Measurements from ENCODE around the gene MGAT4A.

MGAT4A gene

DNA sequence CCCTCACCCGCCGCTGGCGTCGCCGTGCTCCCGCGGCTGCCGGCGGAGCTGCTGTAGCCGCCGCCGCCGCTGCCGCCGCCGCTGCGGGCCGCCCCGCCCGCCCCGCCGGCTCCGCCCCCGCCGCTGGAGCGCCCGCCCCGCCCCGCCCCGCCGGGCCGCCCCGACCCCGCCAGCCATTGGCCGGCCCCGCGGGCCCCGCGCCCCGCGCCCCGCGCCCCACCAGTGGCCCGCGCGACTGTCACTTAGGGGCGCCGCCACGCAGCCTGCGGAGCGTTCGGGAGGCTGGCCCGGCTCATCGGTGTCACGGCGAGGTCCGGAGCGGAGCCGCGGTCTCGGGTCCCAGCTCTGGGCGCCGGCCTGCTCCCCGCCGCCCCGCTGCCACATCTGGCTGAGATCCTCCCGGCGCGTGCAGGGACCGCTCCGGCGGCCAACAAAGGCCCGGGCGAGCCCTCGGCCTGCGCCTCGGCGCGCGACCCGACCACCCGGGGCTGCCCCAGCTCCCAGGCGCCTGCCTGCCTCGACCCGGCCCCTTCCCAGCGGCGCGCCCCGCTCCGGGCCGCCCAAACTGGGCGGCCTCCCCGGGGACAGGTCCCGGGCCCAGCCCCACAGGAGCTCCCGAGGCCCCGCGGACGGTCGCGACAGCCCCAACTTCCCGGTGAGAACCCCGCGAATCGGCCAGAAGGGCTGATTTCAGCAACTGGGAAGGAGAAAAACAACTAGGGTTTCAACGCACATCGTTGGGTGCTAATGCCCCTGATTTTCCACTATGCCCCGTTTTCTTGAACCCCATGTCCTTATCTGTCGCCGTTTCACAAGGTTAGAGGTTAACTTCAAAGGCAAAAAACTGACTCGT lies at the start of gene MGAT4A:
Gene MGAT4A (minus strand): TSS at position 92 of the 853 bp plus-strand sequence. CDS start 4,800 bp downstream, outside the sequence.
- DNase-seq (ENCODE audit: low read depth): peak; percentile 2

DNA sequence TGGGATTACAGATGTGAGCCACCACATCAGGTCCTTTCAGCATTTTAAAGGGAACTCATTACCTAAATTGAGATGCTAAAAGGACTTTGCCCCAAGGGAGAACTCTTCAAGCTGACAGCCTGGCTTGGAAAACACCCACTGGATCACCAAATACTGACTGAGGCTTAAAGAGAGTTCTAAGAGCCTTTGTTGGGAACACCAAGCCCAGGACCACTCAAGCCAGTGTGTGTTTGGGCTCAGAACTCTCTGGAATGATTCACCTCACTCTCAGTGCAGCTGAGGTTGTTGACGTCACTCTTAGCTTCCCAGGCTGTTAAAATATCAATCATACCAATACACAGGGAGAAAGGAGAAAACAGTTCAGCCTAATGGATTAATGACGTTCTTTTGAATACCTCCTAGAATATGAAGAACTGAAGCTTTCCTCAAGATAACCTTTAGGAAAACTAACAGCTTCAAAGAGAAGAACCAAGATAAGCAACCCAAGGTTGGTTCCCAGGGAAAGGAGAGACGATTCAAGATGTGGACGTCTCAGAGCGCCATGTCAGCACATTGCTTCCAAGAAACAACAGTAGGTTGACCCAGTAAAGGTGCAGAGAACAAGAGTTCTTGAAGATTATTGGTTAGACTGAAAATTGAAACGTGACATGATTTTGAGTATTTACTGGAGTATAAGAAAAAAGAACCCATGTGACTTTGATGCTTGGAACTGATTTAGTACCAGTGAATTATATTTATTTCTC lies 48.0 kb upstream of the MGAT4A start:
- DNase-seq (ENCODE audit: low read depth): no peak

DNA sequence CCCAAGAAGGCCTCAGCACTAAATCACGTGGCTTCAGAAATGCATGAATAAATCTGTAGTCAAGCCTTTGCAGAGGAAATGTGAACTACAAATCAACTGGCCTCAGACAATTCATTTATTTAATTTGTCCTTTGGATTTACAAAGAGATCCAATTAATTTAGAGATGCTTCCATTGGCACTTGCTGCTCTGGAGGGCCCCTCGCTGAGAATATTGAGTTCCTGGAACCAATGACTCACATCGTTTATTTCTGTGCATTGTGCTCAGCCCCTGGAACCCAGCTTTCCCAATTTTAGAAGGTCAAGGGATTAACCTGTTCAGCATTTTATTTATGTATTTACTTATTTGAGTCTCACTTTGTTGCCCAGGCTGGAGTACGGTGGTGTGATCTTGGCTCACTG lies 47.2 kb upstream of the MGAT4A start:
- DNase-seq (ENCODE audit: low read depth): no peak

DNA sequence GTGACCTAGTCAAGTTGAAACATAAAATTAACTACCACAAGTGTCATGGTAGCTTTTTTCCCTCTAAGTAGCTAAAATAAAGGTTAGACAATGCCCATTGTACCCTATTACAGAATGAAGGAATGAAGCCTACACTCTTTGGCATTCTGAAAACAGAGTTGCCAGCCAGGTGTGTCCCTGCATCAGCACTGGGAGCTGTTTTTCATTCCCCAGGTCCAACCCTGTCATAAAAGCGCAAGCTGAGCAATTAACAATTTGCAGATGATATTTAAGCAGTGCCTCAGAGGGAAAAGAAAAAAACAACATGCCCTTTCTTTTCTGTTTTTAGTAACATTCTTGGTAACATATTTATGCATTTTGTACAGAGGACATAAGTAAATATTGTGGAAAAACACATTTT lies 46.8 kb upstream of the MGAT4A start:
- DNase-seq (ENCODE audit: low read depth): no peak

DNA sequence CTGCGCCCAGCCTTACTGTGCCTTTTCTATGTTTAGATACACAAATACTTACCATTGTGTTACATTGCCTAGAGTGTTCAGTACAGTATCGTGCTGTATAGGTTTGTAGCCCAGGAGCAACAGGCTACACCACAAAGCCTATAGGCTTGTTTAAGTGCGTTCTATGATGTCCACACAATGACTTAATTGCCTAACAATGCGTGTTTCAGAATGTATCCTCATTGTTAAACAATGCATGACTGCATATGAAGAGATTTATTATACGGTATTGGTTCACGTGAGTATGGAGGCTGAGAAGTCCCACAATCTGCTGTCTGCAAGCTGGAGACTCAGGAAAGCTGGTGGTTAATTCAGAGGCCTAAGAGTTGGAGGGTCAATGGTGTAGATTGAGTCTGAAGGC lies 46.1 kb upstream of the MGAT4A start:
- no peak for DNase-seq (ENCODE audit: low read depth)

DNA sequence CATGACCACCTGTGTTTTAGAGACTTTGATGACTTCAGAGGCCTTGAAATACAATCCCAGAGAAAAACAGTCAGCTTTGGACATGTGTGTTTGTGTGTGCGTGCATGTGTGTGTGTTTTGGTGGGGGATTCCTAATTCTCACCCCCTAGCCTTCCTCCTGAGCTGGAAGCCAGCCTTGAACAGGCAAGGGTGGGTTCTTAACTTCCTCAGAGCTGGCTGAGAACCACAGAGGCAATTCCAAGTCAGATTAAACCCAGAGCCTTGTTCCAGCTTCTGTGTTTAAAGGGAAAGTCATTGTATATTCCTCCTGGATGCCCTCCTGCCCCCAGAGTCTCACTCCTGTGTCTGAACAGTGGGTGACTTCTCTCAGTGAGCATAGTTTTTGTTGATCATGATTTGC lies 45.2 kb upstream of the MGAT4A start:
- no peak for DNase-seq (ENCODE audit: low read depth)

DNA sequence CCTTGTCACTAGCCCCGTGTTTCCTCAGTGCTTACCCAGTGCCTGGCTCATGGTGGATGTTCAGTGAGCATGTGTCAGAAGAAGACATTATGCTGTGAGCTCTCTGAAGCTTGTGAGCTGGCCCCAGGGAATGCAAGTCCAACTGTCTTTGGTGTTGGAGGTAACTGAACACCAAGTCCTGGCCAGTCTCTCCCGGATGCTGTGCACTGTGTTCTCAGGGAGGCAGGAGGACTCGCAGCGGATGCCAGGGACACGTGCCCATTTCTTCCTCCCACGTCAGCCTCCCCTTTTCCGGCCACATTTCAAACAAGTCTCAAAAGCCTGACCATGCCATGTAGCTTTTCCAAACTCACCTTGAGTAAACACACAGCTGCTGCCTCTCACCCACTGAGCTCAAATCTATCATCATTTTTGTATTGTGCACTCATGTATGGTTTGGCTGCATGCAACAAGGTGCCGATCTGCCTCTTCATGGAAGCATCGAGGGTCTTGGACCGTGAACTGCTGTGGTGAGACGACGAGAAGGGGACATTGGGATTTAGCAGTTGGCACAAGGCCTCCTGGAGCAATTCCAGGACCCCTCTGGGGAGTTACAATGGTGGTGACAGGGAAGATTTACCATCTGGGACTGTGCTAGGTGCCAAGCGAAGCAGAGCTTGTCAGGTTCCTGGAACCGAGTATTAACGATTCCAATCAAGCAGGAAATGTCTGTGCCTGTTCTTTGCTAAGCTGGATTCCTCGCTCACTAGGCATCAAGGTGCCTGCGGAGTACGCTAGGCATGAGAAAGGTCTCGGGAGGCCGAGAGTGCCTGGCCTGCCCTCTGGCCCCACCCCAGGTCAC lies 44.4 kb upstream of the MGAT4A start:
- no peak for DNase-seq (ENCODE audit: low read depth)

DNA sequence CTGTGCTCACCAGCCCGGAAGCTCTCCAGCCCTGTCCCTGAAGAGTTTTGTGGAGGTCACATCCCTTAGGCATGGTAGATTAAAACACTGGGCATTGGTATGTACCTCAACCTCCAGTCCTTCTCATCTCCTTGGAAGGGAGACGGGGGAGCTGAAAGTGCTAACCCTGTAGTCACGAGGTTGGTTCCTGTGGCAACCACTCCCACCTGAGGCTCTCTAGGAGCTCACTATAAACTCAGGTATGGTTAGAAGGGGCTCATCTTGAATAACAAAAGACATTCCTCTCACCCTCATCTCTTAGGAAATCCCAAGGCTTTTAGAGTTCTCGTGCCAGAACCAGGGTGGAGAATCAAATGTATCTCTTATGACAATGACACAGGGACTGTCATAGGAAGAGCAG lies 43.0 kb upstream of the MGAT4A start:
- no peak for DNase-seq (ENCODE audit: low read depth)

DNA sequence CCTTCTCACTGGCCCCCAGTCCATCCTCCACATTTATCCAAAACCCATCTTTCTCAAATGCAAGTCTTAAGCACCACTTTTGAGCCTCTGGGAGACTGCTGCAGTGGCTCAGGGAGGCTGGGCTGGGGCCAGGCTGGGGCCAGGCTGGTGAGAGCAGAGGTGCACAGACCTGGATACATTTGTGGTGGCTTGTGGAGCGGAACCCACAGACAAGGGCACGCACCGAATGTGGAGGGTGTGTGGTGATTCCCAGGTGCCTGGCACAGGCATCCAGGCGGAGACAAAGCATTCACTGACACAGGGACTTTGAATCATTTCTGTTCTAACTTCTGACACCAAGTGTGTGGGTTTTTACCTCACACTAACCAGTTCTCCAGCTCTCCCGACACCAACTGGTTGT lies 42.2 kb upstream of the MGAT4A start:
- no peak for DNase-seq (ENCODE audit: low read depth)

DNA sequence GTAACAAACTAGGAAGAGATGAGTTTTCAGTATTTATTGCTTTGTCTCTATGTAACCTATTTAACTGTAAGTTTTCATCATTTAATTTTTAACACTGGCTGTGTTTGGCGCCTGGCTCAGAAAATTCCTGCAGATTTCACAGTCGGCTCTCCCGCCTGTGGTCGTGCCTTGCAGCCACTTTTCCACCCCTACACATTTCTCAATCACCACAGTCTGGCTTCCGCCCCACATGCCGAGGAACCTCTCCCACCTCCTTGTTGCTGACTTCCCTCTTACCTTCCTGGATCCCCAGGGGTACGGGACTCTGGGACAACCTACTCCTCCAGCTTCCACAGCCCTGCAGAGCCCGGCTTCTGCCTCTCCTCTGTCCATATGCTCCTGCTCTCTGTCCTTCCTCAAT lies 41.6 kb upstream of the MGAT4A start:
- no peak for DNase-seq (ENCODE audit: low read depth)

DNA sequence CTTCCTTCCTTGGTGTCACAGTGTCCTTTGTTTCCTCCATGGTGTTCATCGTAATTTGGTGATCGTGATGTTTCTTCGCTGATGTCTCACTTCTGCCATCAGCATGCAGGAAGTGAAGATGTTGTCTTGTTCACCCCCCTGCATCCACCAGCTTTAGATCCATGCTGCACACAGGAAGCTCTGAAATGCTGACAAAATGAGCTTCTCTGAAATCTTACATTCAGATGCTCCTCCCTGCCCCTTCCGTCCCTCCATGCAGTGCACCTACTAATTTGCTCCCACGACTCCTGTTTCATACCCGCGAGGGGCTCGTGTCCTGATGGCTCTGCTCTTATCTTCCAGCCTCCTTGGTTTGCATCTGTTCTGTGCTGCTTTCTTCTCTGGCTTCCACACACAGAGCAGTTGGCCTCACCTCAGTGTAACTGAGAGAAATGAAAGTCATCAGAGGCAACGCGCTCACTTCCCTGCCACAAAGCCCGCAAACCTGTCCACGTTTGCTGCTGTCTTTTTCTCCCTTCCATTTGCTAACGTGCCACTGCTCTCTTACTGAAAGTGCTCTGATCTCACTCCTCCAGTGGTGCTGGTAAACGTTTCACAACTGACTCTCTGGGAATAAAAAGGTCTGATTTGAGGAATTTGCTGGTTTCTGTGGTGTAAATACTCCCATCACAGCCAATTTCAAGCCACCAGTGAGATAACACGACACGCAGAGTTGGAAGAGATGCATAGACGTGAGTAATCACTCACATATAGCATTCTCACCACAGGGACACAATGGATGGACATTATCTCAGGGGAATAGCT lies 41.0 kb upstream of the MGAT4A start:
- no peak for DNase-seq (ENCODE audit: low read depth)

DNA sequence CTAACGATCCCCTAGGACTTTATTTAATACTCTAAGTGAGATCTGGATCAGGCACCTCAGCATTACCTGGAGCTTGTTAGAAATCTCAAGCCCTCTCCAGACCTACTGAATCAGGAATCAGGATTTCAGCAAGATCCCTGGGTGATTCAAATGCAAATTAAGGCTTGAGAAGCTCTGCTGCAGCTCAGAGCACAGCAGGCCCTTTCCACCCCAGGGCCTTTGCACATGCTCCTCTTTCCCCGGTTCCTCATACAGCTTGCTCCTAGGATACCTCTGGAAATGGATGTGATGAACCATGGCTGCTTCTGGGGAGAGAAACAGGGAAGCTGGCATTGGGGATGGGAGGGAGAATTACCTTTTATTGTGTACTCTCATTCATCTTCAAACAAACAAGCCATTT lies 40.3 kb upstream of the MGAT4A start:
- no peak for DNase-seq (ENCODE audit: low read depth)

DNA sequence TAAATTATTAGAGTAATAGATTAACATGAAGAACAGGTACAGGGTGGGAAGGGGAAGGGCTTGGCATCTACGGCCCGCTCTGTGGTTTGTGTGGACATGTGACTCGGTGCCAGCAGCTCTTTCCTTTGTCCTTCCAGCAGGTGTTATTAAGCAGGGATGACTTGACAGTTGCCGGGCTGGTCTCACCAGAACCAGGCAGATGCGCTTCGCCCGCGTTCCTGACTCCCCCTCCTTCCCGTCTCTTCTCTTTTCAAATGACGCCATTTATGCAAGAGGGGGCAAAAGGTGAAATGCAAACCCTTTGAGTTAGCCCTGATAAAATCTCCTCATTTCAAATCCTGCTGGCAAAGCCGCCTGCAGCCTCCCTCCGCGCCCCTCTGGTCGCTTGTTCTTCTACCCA lies 38.9 kb upstream of the MGAT4A start:
- no peak for DNase-seq (ENCODE audit: low read depth)

DNA sequence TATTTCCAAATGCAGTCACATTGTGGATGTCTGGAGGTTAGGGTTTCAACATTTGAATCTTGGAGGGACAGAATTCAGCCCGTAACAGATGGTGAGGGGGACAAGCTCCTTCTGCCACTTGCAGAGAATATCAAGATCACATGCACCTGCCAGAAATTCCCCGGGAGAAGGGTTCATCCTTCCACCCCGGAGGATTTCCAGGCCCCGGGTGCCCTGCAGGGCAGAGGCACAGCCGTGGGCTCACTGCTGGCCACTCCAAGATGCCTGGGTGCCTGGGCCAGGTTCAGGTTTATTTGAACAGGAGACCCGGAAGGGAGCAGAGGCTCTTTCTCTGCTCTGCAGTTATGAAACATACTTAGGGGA lies 38.2 kb upstream of the MGAT4A start:
- DNase-seq (ENCODE audit: low read depth): no peak

DNA sequence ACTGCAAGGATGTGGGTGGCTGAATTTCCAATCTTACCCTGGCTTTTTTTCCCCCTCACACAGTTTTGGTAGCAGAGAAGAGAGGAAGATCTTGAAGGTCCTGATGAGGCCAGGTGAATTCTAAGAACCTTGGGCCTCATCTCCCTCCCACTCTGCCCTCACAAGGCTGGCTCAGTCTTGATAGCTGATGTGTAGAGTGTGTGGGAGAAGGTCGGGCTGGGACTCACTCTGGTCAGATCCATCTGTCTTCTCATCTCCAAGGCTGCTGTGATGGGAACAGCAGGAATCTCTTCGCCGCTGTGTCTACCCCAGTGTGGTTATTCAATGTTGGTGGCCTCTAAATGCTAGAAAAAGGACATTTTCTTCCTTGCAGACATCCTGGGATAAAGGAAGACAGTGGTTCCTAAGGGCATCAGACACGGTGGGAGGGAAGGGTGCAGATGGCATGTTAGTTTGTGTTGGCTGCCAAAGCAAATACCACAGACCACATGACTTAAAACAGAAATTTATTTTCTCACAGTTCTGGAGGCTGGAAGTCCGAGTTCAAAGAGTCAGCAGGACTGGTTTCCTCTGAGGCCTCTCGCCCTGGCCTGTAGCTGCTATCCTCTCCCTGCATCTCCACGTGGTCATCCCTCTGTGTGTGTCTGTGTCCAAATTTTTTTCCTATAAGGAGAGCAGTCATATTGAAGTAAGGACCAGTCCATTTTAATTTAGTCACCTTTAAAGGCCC lies 37.6 kb upstream of the MGAT4A start:
- no peak for DNase-seq (ENCODE audit: low read depth)

DNA sequence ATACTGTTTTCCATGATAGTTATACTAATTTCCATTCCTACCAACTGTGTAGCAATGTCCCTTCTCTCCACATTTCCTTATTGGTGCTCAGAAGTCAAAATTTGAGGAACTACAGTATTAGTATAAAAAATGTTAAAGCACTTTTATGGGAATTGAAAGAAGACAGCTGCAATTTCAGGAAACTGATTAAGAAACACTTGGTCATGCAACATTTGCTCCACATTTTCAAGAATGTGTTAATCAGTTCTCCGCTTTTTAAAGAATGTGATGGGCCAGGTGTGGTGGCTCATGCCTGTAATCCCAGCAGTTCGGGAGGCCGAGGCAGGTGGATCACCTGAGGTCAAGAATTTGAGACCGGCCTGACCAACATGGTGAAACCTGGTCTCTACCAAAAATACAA lies 33.6 kb upstream of the MGAT4A start:
- DNase-seq (ENCODE audit: low read depth): no peak

DNA sequence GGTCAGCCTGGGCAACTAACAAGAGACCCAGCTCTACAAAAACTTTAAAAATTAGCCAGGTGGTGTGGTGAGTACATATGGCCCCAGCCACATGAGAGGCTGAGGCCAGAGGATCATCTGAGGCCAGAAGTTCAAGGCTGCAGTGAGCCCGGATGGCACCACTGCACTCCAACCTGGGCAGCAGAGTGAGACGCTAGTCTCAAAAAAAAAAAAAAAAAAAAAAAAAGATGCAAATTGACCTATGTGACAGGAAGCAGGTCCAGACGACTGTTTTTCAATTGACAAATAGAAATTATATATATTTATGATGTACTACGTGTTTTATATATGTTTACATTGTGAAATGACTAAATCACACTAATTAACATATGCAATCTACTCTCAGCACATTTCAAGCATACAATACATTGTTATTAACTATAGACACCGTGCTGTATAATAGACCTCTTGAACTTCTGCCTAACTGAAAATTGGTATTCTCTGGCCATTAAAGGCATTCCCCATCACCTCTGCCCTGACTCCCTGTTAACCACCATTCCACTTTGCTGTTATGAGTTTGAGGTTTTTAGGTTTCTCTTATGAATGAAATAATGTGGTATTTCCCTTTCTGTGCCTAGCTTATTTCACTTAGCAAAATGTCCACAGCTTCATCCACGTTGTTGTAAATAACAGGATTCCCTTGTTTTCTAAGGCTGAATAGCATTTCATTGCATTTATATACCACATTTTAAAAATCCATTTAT lies 32.4 kb upstream of the MGAT4A start:
- DNase-seq (ENCODE audit: low read depth): no peak

DNA sequence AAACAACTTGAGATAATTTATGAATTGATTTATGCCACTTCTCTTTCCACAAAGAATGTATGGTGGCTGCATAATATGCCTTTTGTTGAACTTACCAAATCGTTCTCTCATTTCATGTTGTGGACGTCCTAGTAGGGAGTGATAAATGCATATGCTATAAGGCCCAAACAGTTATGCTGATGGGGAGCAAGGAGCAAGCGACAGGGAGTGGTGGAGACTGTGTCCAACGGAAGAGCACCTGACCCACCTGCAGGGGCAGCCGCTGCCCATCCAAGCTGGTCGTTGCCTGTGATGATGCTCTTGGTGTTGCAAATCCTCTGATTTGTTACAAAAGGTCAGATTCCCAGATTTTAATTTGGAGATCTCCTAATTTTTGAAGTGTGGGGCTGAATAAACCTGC lies 31.0 kb upstream of the MGAT4A start:
- DNase-seq (ENCODE audit: low read depth): no peak

DNA sequence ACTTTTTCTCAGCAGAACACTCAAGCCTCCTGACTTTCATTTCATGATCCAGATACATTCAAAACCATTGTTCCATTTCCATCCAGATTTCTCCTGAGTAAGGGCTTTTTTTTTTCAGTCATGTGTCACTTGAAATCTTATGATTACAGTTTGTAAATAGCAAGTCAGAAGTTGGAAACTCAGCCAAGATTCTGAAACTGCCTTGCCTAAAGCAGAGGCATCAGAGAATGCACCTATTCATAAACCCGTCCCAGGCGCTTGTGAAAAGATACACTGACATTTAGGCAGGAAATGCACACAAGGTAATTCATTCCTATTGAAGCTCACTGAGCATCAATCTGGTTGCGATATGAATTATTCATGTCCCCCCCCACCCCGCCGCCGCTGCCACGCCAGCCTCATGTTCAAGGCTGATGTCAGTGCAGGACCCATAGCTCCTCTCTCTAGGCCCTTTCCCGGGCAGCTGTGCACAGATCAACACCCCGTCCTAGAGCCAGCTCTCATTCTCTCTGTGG lies 30.4 kb upstream of the MGAT4A start:
- DNase-seq (ENCODE audit: low read depth): no peak
